ENCODE data around the gene CNTRL.
"Not testable (repeated sequence)": the region's sequence is repeated elsewhere in the genome, so short reads cannot be mapped to it uniquely, and the experiment has no call there.

Gene CNTRL

GRCh38 chr9:121138973-121139372, 64.2 kb downstream of the CNTRL start:
- DNase-seq = no peak

GRCh38 chr9:121140162-121140561, 65.4 kb downstream of the CNTRL start:
- no peak for DNase-seq

- no peak for DNase-seq
Observed at GRCh38 chr9:121141306-121141705, 66.6 kb downstream of the CNTRL start.

- no peak for DNase-seq
Observed at GRCh38 chr9:121141706-121142105, 67.0 kb downstream of the CNTRL start.

GRCh38 chr9:121143771-121144170, 69.0 kb downstream of the CNTRL start:
- DNase-seq = no peak

- DNase-seq = no peak
Observed at GRCh38 chr9:121144482-121144881, 69.7 kb downstream of the CNTRL start.

- no peak for DNase-seq
Observed at GRCh38 chr9:121150188-121150587, 75.4 kb downstream of the CNTRL start.

GRCh38 chr9:121153642-121154041, 78.9 kb downstream of the CNTRL start:
- no peak for DNase-seq

GRCh38 chr9:121154782-121155181, 80.0 kb downstream of the CNTRL start:
- DNase-seq = no peak

- DNase-seq = no peak
Observed at GRCh38 chr9:121156263-121156731, 81.5 kb downstream of the CNTRL start.

GRCh38 chr9:121157939-121158338, 83.2 kb downstream of the CNTRL start:
- DNase-seq = no peak

GRCh38 chr9:121160025-121160424, 85.3 kb downstream of the CNTRL start:
- no peak for DNase-seq

GRCh38 chr9:121168052-121168451, 93.3 kb downstream of the CNTRL start:
- peak; percentile 8 for DNase-seq

- no peak for DNase-seq
Observed at GRCh38 chr9:121169094-121169601, 94.4 kb downstream of the CNTRL start.

GRCh38 chr9:121171236-121171635, 96.5 kb downstream of the CNTRL start:
- no peak for DNase-seq

GRCh38 chr9:121172726-121173487, 98.2 kb downstream of the CNTRL start:
- no peak for DNase-seq

GRCh38 chr9:121173501-121173900, 98.7 kb downstream of the CNTRL start:
- DNase-seq = no peak

- DNase-seq = no peak
Observed at GRCh38 chr9:121178676-121179372, 104.1 kb downstream of the CNTRL start.

- DNase-seq = not testable (repeated sequence)
Observed at GRCh38 chr9:121179373-121179721, 104.6 kb downstream of the CNTRL start.

- no peak for DNase-seq
Observed at GRCh38 chr9:121179930-121180681, 105.4 kb downstream of the CNTRL start.

- DNase-seq = no peak
Observed at GRCh38 chr9:121182101-121182836, 107.5 kb downstream of the CNTRL start.

GRCh38 chr9:121182989-121183388, 108.2 kb downstream of the CNTRL start:
- no peak for DNase-seq

All from NCI-H510A treated with DMSO at 0.1 percent for 48 hours (cell line).